H1 (cell line): ENCODE results near the gene TARS3. TPM values are rescaled to one million over a fixed set of nuclear protein-coding genes. Genes with fewer than 3 reads are reported as not detected.

Experiments used
- CTCF ChIA-PET: fragments of 300-600 bp; sonication (Branson Sonifier 250); formaldehyde crosslinking; loops from one replicate; lab custom pipeline; 2021; ENCODE audit not compliant: partially characterized antibody; lab: Charles Lee
- POLR2A ChIA-PET: fragments of 300-600 bp; sonication (Branson Sonifier 250); formaldehyde crosslinking; loops from one replicate; lab custom pipeline; 2021; ENCODE audit warnings: inconsistent platforms; ENCODE audit not compliant: partially characterized antibody; lab: Charles Lee
- DNase-seq, 2 experiments: peaks; one replicate each; pipeline versions ENCODE4 v3.0.0 to v3.0.0-alpha.2; 2010 to 2022; ENCODE audit warnings: low spot score in 2 of 2, low read depth in 1 of 2, mixed read lengths in 1 of 2
- FAIRE-seq: peaks from 2 replicates; lab custom pipeline; 2011; peaks lifted over from hg19 to GRCh38; lab: Jason Lieb, UNC
- H2AFZ ChIP-seq: 2 replicates; pipeline ENCODE4 v1.8.1; 2012; ENCODE audit warnings: low read length, inconsistent platforms
- H2AK5ac ChIP-seq: 2 replicates; pipeline ENCODE4 v1.6.1; 2013; ENCODE audit warnings: low read depth, low read length
- H2BK120ac ChIP-seq: replicated peaks from 2 replicates; pipeline ENCODE3; 2013; ENCODE audit warnings: low read depth, low read length, inconsistent platforms
- H2BK12ac ChIP-seq: 2 replicates; pipeline ENCODE4 v1.6.1; 2013; ENCODE audit warnings: low read depth, low read length
- H2BK15ac ChIP-seq: 2 replicates; pipeline ENCODE4 v1.6.1; 2013; ENCODE audit warnings: low read length
- H2BK20ac ChIP-seq: 2 replicates; pipeline ENCODE4 v1.6.1; 2013; ENCODE audit warnings: low read length
- H2BK5ac ChIP-seq: 2 replicates; pipeline ENCODE4 v1.6.1; 2013; ENCODE audit warnings: low read depth, low read length
- H3K14ac ChIP-seq: 2 replicates; pipeline ENCODE4 v1.6.1; 2013; ENCODE audit warnings: inconsistent platforms; ENCODE audit not compliant: insufficient read length
- H3K18ac ChIP-seq: 2 replicates; pipeline ENCODE4 v1.6.1; 2013; ENCODE audit warnings: low read length; ENCODE audit errors: extremely low read depth
- H3K23ac ChIP-seq: 2 replicates; pipeline ENCODE4 v1.6.1; 2013; ENCODE audit warnings: inconsistent platforms; ENCODE audit not compliant: insufficient read length
- H3K23me2 ChIP-seq: 2 replicates; pipeline ENCODE4 v1.6.1; 2013; ENCODE audit warnings: low read depth, low read length
- H3K27ac ChIP-seq: 2 replicates; pipeline ENCODE4 v1.6.1; 2011; ENCODE audit warnings: low read depth, low read length, inconsistent platforms
- H3K27me3 ChIP-seq, 4 experiments: replicated peaks in 1 of 4; 1 replicate in 1 of 4; 2 replicates in 3 of 4; pipeline versions ENCODE4 v1.6.1 to v1.8.1; 2011 to 2013; ENCODE audit warnings: low read length in 3 of 4, mild to moderate bottlenecking in 3 of 4, inconsistent platforms in 2 of 4, mixed read lengths in 2 of 4, moderate library complexity in 1 of 4; ENCODE audit not compliant: control insufficient read depth in 3 of 4, insufficient read depth in 3 of 4; ENCODE audit errors: extremely low read depth in 1 of 4
- H3K36me3 ChIP-seq, 4 experiments: 2 replicates each; pipeline versions ENCODE4 v1.6.1 to v1.8.1; 2011 to 2013; ENCODE audit warnings: mild to moderate bottlenecking in 4 of 4, low read length in 3 of 4, moderate library complexity in 2 of 4, control low read depth in 1 of 4, inconsistent platforms in 1 of 4; ENCODE audit not compliant: insufficient read depth in 4 of 4, control insufficient read depth in 2 of 4
- H3K4ac ChIP-seq: replicated peaks from 2 replicates; pipeline ENCODE3; 2013; ENCODE audit warnings: low read length, low read depth, mixed read lengths, inconsistent platforms; ENCODE audit not compliant: insufficient read length
- H3K4me1 ChIP-seq, 4 experiments: replicated peaks in 1 of 4; 1 replicate in 1 of 4; 2 replicates in 3 of 4; pipeline versions ENCODE4 v1.6.1 to v1.8.1; 2011 to 2013; ENCODE audit warnings: low read length in 3 of 4, inconsistent platforms in 2 of 4, mixed read lengths in 1 of 4; ENCODE audit not compliant: insufficient read depth in 4 of 4, control insufficient read depth in 3 of 4
- H3K4me2 ChIP-seq, 2 experiments: 2 replicates each; pipeline versions ENCODE4 v1.6.1 to v1.8.1; 2011 to 2013; ENCODE audit warnings: low read depth in 2 of 2, low read length in 2 of 2, control low read depth in 1 of 2, inconsistent platforms in 1 of 2, mild to moderate bottlenecking in 1 of 2; ENCODE audit not compliant: insufficient read depth in 1 of 2
- H3K4me3 ChIP-seq, 4 experiments: fragments of 200-600, 300-600 bp in 1 of 4; sonication (generic), shearing (Covaris generic), sonication (Bioruptor Twin) in 1 of 4; 2 replicates each; pipeline versions ENCODE4 v1.5.1 to v1.8.1; 2011 to 2016; ENCODE audit warnings: low read length in 4 of 4, low read depth in 3 of 4, control low read depth in 2 of 4, inconsistent platforms in 2 of 4, mild to moderate bottlenecking in 2 of 4, mixed read lengths in 1 of 4, moderate library complexity in 1 of 4; ENCODE audit not compliant: insufficient read depth in 2 of 4; ENCODE audit errors: extremely low read depth in 1 of 4
- H3K56ac ChIP-seq: replicated peaks from 2 replicates; pipeline ENCODE3; 2013; ENCODE audit warnings: low read depth, mild to moderate bottlenecking, mixed read lengths, low read length, inconsistent platforms; ENCODE audit not compliant: insufficient read length
- H3K79me1 ChIP-seq: 2 replicates; pipeline ENCODE4 v1.6.1; 2013; ENCODE audit warnings: low read depth, low read length, control low read depth
- H3K79me2 ChIP-seq, 2 experiments: 2 replicates each; pipeline versions ENCODE4 v1.6.1 to v1.8.1; 2012 to 2013; ENCODE audit warnings: low read length in 2 of 2, mild to moderate bottlenecking in 2 of 2, inconsistent platforms in 1 of 2; ENCODE audit not compliant: insufficient read depth in 2 of 2, control insufficient read depth in 1 of 2
- H3K9ac ChIP-seq, 4 experiments: replicated peaks in 1 of 4; 1 replicate in 1 of 4; 2 replicates in 3 of 4; pipeline versions ENCODE4 v1.6.1 to v1.8.1; 2011 to 2013; ENCODE audit warnings: low read depth in 3 of 4, low read length in 3 of 4, control low read depth in 2 of 4, mild to moderate bottlenecking in 2 of 4, moderate library complexity in 2 of 4, inconsistent platforms in 1 of 4; ENCODE audit errors: extremely low read depth in 1 of 4
- H3K9me3 ChIP-seq, 2 experiments: 2 replicates each; pipeline versions ENCODE4 v1.6.1 to v1.8.1; 2012 to 2013; ENCODE audit warnings: mild to moderate bottlenecking in 2 of 2, moderate library complexity in 2 of 2, control low read depth in 1 of 2, inconsistent platforms in 1 of 2, low read depth in 1 of 2, low read length in 1 of 2, mixed read lengths in 1 of 2; ENCODE audit not compliant: insufficient read depth in 2 of 2
- H4K20me1 ChIP-seq, 2 experiments: replicated peaks in 1 of 2; 2 replicates each; pipeline versions ENCODE3 to v1.8.1; 2011 to 2013; ENCODE audit warnings: inconsistent platforms in 2 of 2, low read length in 2 of 2, mild to moderate bottlenecking in 1 of 2; ENCODE audit not compliant: insufficient read depth in 2 of 2, control insufficient read depth in 1 of 2
- H4K5ac ChIP-seq: 2 replicates; pipeline ENCODE4 v1.6.1; 2013; ENCODE audit warnings: low read length, low read depth, mixed read lengths, inconsistent platforms; ENCODE audit not compliant: insufficient read length
- H4K8ac ChIP-seq: 2 replicates; pipeline ENCODE4 v1.8.0; 2013; ENCODE audit warnings: mild to moderate bottlenecking, moderate library complexity, low read length, inconsistent platforms; ENCODE audit not compliant: insufficient read depth; ENCODE audit errors: extremely low read depth
- H4K91ac ChIP-seq: replicated peaks from 2 replicates; pipeline ENCODE3; 2013; ENCODE audit warnings: low read length, mixed read lengths, inconsistent platforms; ENCODE audit not compliant: insufficient read length
- ASH2L ChIP-seq: fragments of 200-600, 300-600 bp; sonication (generic); IDR thresholded peaks from one replicate; pipeline ENCODE4 v1.7.1; 2017; ENCODE audit warnings: low read length
- ATF3 ChIP-seq: IDR thresholded peaks from 2 replicates; pipeline ENCODE4 v1.6.1; 2011; ENCODE audit warnings: low read depth, mild to moderate bottlenecking, low read length; ENCODE audit not compliant: insufficient read depth
- BACH1 ChIP-seq: IDR thresholded peaks from 2 replicates; pipeline ENCODE4 v1.6.1; 2012; ENCODE audit warnings: low read length, improper control_type of control experiment
- BRCA1 ChIP-seq: IDR thresholded peaks from 2 replicates; pipeline ENCODE4 v1.6.1; 2012; ENCODE audit warnings: low read depth, low read length, improper control_type of control experiment
- CBX5 ChIP-seq: fragments of 300-800, 300-1000 bp; sonication (generic); IDR thresholded peaks from 2 replicates; pipeline ENCODE4 v1.7.1; 2016; ENCODE audit warnings: antibody characterized with exemption, low read length, low read depth
- EGR1 ChIP-seq: IDR thresholded peaks from 2 replicates; pipeline ENCODE4 v1.6.1; 2011; ENCODE audit warnings: low read depth, low read length, borderline replicate concordance
- HDAC6 ChIP-seq: IDR thresholded peaks from one replicate; pipeline ENCODE4 v1.7.1; 2012; ENCODE audit warnings: low read depth, mild to moderate bottlenecking, inconsistent platforms, low read length, moderate library complexity
- KDM1A ChIP-seq: fragments of 200-600, 300-600 bp; sonication (generic); IDR thresholded peaks from 2 replicates; pipeline ENCODE4 v1.7.1; 2016; ENCODE audit warnings: mild to moderate bottlenecking, low read length, borderline replicate concordance
- KDM4A ChIP-seq: IDR thresholded peaks from one replicate; pipeline ENCODE4 v1.7.1; 2012; ENCODE audit warnings: low read depth, mild to moderate bottlenecking, moderate library complexity, low read length, inconsistent platforms; ENCODE audit not compliant: severe bottlenecking
- KDM5A ChIP-seq: fragments of 200-600 bp; IDR thresholded peaks from 2 replicates; pipeline ENCODE4 v1.7.1; 2012; ENCODE audit warnings: mild to moderate bottlenecking, low read length, inconsistent platforms, mixed read lengths
- NRF1 ChIP-seq: IDR thresholded peaks from 2 replicates; pipeline ENCODE4 v1.6.1; 2011; ENCODE audit warnings: mild to moderate bottlenecking, low read depth, low read length, improper control_type of control experiment
- RXRA ChIP-seq: IDR thresholded peaks from 2 replicates; pipeline ENCODE4 v1.6.1; 2011; ENCODE audit warnings: low read depth, mild to moderate bottlenecking, low read length, moderate library complexity; ENCODE audit not compliant: insufficient read depth
- SP1 ChIP-seq: IDR thresholded peaks from 2 replicates; pipeline ENCODE4 v1.6.1; 2011; ENCODE audit warnings: low read depth, low read length
- TAF1 ChIP-seq: IDR thresholded peaks from 2 replicates; pipeline ENCODE4 v1.6.1; 2011; ENCODE audit warnings: mild to moderate bottlenecking, low read depth, low read length
- TBP ChIP-seq: IDR thresholded peaks from 2 replicates; pipeline ENCODE4 v1.6.1; 2011; ENCODE audit warnings: low read depth, low read length, improper control_type of control experiment
- YY1 ChIP-seq: IDR thresholded peaks from 2 replicates; pipeline ENCODE4 v1.6.1; 2011; ENCODE audit warnings: low read depth, mild to moderate bottlenecking, low read length
- WGBS, 2 experiments: shearing (Covaris generic) in 1 of 2; methylation state at CpG; one replicate each; pipeline versions ENCODE4 v1.1.6 to v1.1.7; 2013 to 2015; ENCODE audit warnings: low lambda C conversion rate in 2 of 2, mixed read lengths in 2 of 2, inconsistent platforms in 1 of 2, low coverage in 1 of 2, missing lambda C conversion rate in 1 of 2; ENCODE audit not compliant: insufficient replicate concordance in 2 of 2, insufficient coverage in 1 of 2, insufficient read length in 1 of 2; ENCODE audit errors: extremely low coverage in 1 of 2, missing lambda C conversion rate in 1 of 2; 5-methylcytosine and 5-hydroxymethylcytosine counted together
- polyA plus RNA-seq, 7 experiments: library from polyadenylated mRNA; depleted of rRNA in 3 of 7; stranded (reverse) in 5 of 7; unstranded in 2 of 7; fragments of >200 nt in 5 of 7; fragments of 200-250 nt in 2 of 7; gene quantifications; 1 replicate in 5 of 7; 2 replicates in 1 of 7; 4 replicates in 1 of 7; pipeline versions ENCODE4 v1.2.1 to v1.2.3, GENCODE V29; 2011 to 2013; ENCODE audit warnings: missing spikeins in 2 of 7, mixed read lengths in 2 of 7
- total RNA-seq: library from RNA; stranded (reverse); fragmentation: NEBNext Ultra II Directional; extraction: Animal tissue kit (Norgen Biotek cat#: 25700); gene quantifications from 2 replicates; pipeline ENCODE4 v1.2.1, GENCODE V29; 2021

Gene TARS3
- total and polyA plus RNA-seq, 2 of the 8 experiments (the other 6 are each of a cell fraction or from before 2014, with no cell fraction given) = 2.1 to 13.9 TPM

GRCh38 chr15:101625980-101626379 is 98.3 kb downstream of the TARS3 start:
- Histone ChIP-seq H4K8ac (no peak overlapping the region), H3K23me2 (no peaks in the 10 kb centered on the region), H3K4ac (no peak overlapping the region), H3K79me1 (no peaks in the 10 kb centered on the region), H3K4me1 (no peaks in the 10 kb centered on the region), H2BK12ac (no peak overlapping the region), H3K4me2 (no peak overlapping the region), H3K56ac (no peak overlapping the region), H3K23ac (no peak overlapping the region), H4K5ac (no peak overlapping the region), H2BK5ac (no peak overlapping the region), H2BK15ac (no peak overlapping the region), H3K9me3 (peaks cover 14% of the 10 kb centered on the region in 2 experiments; a peak in 3 of 4 replicates), H2BK120ac (no peak overlapping the region), H3K36me3 (no peaks in the 10 kb centered on the region; a peak in 1 of 8 replicates), H4K91ac (no peak overlapping the region), H2BK20ac (no peak overlapping the region), H3K27me3 (no peaks in the 10 kb centered on the region), H3K4me3 (no peak overlapping the region), H2AK5ac (no peak overlapping the region), H3K14ac (no peak overlapping the region), H3K27ac (no peak overlapping the region), H3K9ac (no peak overlapping the region), H4K20me1 (no peaks in the 10 kb centered on the region), H3K18ac (no peak overlapping the region), H2AFZ (no peak overlapping the region), H3K79me2 (no peaks in the 10 kb centered on the region)
- DNase-seq (no peak), FAIRE-seq (no peak)
- CTCF ChIA-PET = interaction anchor here (1.4 kb wide), 1 partner anchor 16 kb away, joined by 4 read pairs; no protein-coding TSS in a partner anchor
- POLR2A ChIA-PET = no interaction called here
- 88% methylated on average over 1 of the region's 1 CpG; no CpG with 5 or more reads in 1 of the 2 experiments for WGBS, 2 experiments
- no peak for TF ChIP-seq TBP
- TF ChIP-seq YY1 = no peak
- no peak for TF ChIP-seq TAF1
- TF ChIP-seq ATF3 = no peak
- no peak for TF ChIP-seq EGR1
- TF ChIP-seq BACH1 = no peak
- no peak for TF ChIP-seq RXRA
- no peak for TF ChIP-seq KDM1A
- TF ChIP-seq BRCA1 = no peak
- TF ChIP-seq HDAC6 = no peak
- no peak for TF ChIP-seq KDM5A
- no peak for TF ChIP-seq SP1
- TF ChIP-seq NRF1 = no peak
- no peak for TF ChIP-seq ASH2L
- no peak for TF ChIP-seq KDM4A
- no peak for TF ChIP-seq CBX5
